Lung microvascular endothelial cell (primary cell): Measurements from ENCODE around the gene CD300A. TPM values are rescaled to one million over a fixed set of nuclear protein-coding genes. Genes with fewer than 3 reads are reported as not detected.

Experiments used
- total RNA-seq: library from RNA; depleted of rRNA; stranded (reverse); fragments of >200 nt; gene quantifications from 2 replicates; pipeline ENCODE4 v1.2.1, GENCODE V29; 2014

The CD300A gene
- total RNA-seq, 1 donor from 2014 or later, result not detected

Other genes starting within 250 kb of the CD300A start
- not detected in 2 replicates for gene DNAI2, start 192.4 kb upstream of the CD300A start, total RNA-seq
- gene KIF19, start 140.4 kb upstream of the CD300A start, total RNA-seq, result under 0.01 and 0.44 TPM in 2 replicates
- gene BTBD17, start 104.8 kb upstream of the CD300A start, total RNA-seq, result not detected in 2 replicates
- not detected in 2 replicates for gene GPR142, start 99.1 kb upstream of the CD300A start, total RNA-seq
- 0.22 and 0.40 TPM in 2 replicates for gene GPRC5C, start 34.5 kb upstream of the CD300A start, total RNA-seq
- not detected in 2 replicates for gene CD300LB, start 64.8 kb downstream of the CD300A start, total RNA-seq
- not detected in 2 replicates for gene CD300C, start 79.5 kb downstream of the CD300A start, total RNA-seq
- gene CD300H, start 100.9 kb downstream of the CD300A start, total RNA-seq, result not detected in 2 replicates
- not detected in 2 replicates for gene CD300LD, start 125.6 kb downstream of the CD300A start, total RNA-seq
- gene CD300E, start 157.1 kb downstream of the CD300A start, total RNA-seq, result not detected in 2 replicates
- gene CD300LF, start 246.3 kb downstream of the CD300A start, total RNA-seq, result not detected in 2 replicates